Endothelial cell (in vitro differentiated cells): Measurements from ENCODE around the gene LCN6. TPM values are rescaled to one million over a fixed set of nuclear protein-coding genes. Genes with fewer than 3 reads are reported as not detected.

Source experiments
- DNase-seq: peaks from one replicate; pipeline ENCODE4 v3.0.0; 2021; ENCODE audit warnings: low spot score
- H3K27ac Mint-ChIP-seq: one replicate; pipeline ENCODE4 v1.8.0; 2021; ENCODE audit warnings: mixed read lengths, inconsistent platforms; ENCODE audit not compliant: unreplicated experiment
- H3K27me3 Mint-ChIP-seq: one replicate; pipeline ENCODE4 v1.8.0; 2021; ENCODE audit warnings: mild to moderate bottlenecking, moderate library complexity, mixed read lengths, inconsistent platforms; ENCODE audit not compliant: unreplicated experiment
- H3K36me3 Mint-ChIP-seq: one replicate; pipeline ENCODE4 v1.8.0; 2021; ENCODE audit warnings: mild to moderate bottlenecking, low read depth, mixed read lengths, inconsistent platforms; ENCODE audit not compliant: unreplicated experiment
- H3K4me1 Mint-ChIP-seq: one replicate; pipeline ENCODE4 v1.8.0; 2021; ENCODE audit warnings: mild to moderate bottlenecking, mixed read lengths, inconsistent platforms; ENCODE audit not compliant: unreplicated experiment
- H3K4me3 Mint-ChIP-seq: one replicate; pipeline ENCODE4 v1.8.0; 2021; ENCODE audit warnings: mild to moderate bottlenecking, mixed read lengths, inconsistent platforms; ENCODE audit not compliant: unreplicated experiment
- H3K9me3 Mint-ChIP-seq: one replicate; pipeline ENCODE4 v1.8.0; 2021; ENCODE audit warnings: mixed read lengths, inconsistent platforms; ENCODE audit not compliant: unreplicated experiment
- total RNA-seq: library from RNA; stranded (reverse); fragmentation: NEBNext Ultra II Directional; extraction: Animal tissue kit (Norgen Biotek cat#: 25700); gene quantifications from one replicate; pipeline ENCODE4 v1.2.1, GENCODE V29; 2021; ENCODE audit not compliant: unreplicated experiment
- TF ChIP-seq, protein P1 (sequence below): fragments of 200-600 bp; sonication (generic); IDR thresholded peaks from one replicate; pipeline ENCODE4 v1.5.0; 2021; ENCODE audit warnings: antibody characterized with exemption; ENCODE audit not compliant: unreplicated experiment

The LCN6 gene
- total RNA-seq, 1 donor from 2014 or later = not detected

- Mint-ChIP-seq H3K9me3 (no peaks in the 10 kb centered on the region), H3K27ac (no peak overlapping the region), H3K27me3 (peaks cover 32% of the 10 kb centered on the region), H3K4me3 (peak overlapping the region; percentile 37), H3K4me1 (peaks cover 23% of the 10 kb centered on the region), H3K36me3 (peaks cover 31% of the 10 kb centered on the region)
- TF ChIP-seq, protein P1, sequence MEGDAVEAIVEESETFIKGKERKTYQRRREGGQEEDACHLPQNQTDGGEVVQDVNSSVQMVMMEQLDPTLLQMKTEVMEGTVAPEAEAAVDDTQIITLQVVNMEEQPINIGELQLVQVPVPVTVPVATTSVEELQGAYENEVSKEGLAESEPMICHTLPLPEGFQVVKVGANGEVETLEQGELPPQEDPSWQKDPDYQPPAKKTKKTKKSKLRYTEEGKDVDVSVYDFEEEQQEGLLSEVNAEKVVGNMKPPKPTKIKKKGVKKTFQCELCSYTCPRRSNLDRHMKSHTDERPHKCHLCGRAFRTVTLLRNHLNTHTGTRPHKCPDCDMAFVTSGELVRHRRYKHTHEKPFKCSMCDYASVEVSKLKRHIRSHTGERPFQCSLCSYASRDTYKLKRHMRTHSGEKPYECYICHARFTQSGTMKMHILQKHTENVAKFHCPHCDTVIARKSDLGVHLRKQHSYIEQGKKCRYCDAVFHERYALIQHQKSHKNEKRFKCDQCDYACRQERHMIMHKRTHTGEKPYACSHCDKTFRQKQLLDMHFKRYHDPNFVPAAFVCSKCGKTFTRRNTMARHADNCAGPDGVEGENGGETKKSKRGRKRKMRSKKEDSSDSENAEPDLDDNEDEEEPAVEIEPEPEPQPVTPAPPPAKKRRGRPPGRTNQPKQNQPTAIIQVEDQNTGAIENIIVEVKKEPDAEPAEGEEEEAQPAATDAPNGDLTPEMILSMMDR = no peak
- DNase-seq = no peak
These were observed 23.6 kb downstream of the LCN6 start for GRCh38 chr9:136724772-136725171.

- peak overlapping the region; percentile 48 for H3K27ac Mint-ChIP-seq
- TF ChIP-seq, protein P1 = no peak
- H3K36me3 Mint-ChIP-seq = peaks cover 28% of the 10 kb centered on the region
- no peak for DNase-seq
- H3K27me3 Mint-ChIP-seq = peaks cover 30% of the 10 kb centered on the region
- H3K4me3 Mint-ChIP-seq = peak overlapping the region; percentile 67
- no peaks in the 10 kb centered on the region for H3K9me3 Mint-ChIP-seq
- peaks cover 23% of the 10 kb centered on the region for H3K4me1 Mint-ChIP-seq
These were observed 24.3 kb downstream of the LCN6 start for GRCh38 chr9:136723989-136724388.

GRCh38 chr9:136723362-136723976, 24.9 kb downstream of the LCN6 start:
- no peak overlapping the region for H3K4me3 Mint-ChIP-seq

GRCh38 chr9:136722969-136723356, 25.4 kb downstream of the LCN6 start:
- Mint-ChIP-seq H3K4me3 (no peak overlapping the region), H3K9me3 (no peaks in the 10 kb centered on the region), H3K27ac (no peak overlapping the region), H3K27me3 (peaks cover 30% of the 10 kb centered on the region), H3K36me3 (peaks cover 28% of the 10 kb centered on the region), H3K4me1 (peaks cover 23% of the 10 kb centered on the region)
- TF ChIP-seq, protein P1 = no peak
- DNase-seq = no peak

More at GRCh38 chr9:136723362-136723976, 24.9 kb downstream of the LCN6 start:
- no peaks in the 10 kb centered on the region for H3K9me3 Mint-ChIP-seq
- H3K36me3 Mint-ChIP-seq = peaks cover 28% of the 10 kb centered on the region
- TF ChIP-seq, protein P1 = no peak
- peak overlapping the region; percentile 48 for H3K27ac Mint-ChIP-seq
- peaks cover 30% of the 10 kb centered on the region for H3K27me3 Mint-ChIP-seq
- peaks cover 23% of the 10 kb centered on the region for H3K4me1 Mint-ChIP-seq
- DNase-seq = no peak

DNA sequence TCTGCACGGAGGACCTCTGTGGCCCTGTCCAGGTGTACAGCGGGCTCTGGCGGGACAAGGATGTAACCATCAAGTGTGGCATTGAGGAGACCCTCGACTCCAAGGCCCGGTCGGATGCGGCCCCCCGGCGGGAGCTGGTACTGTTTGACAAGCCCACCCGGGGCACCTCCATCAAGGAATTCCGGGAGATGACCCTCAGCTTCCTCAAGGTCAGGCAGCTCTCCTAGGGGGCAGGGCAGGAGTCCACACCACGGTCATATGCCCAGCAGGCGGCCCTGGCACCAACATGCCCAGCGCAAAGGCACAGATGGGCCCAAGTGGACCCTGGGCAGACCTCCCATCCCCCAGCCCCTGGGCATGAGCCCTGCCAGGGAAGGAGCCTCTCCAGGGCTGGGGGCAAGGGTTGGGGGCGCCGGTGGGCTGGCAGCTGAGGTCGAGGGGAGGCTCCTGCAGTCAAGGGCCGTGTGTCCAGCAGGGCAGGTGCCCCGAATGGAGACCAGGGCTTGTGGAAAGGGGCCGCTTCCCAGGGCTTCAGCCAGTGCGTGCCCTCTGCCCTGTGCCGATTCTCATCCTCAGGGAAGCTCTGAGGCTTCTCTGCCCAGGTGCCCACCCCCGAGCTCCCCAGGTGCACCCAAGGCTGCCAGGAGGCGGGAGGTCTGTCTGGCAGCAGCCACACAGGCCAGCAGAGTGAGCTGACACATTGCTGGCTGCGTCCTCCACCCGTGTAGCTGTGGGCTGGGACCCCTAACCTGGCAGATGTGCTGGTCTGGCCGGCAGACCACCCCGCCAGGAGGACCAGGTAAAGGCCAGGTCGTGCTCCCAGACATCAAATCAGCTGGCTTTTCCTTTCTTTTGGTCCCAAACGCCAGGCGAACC, 26.0 kb downstream of the LCN6 start:
- no peak overlapping the region for H3K4me3 Mint-ChIP-seq
- TF ChIP-seq, protein P1 = no peak
- DNase-seq = no peak
- H3K27me3 Mint-ChIP-seq = peaks cover 27% of the 10 kb centered on the region
- H3K4me1 Mint-ChIP-seq = peaks cover 21% of the 10 kb centered on the region
- H3K36me3 Mint-ChIP-seq = peaks cover 28% of the 10 kb centered on the region
- peak overlapping the region; percentile 18 for H3K27ac Mint-ChIP-seq
- no peaks in the 10 kb centered on the region for H3K9me3 Mint-ChIP-seq
